Neuronal stem cell (in vitro differentiated cells): ENCODE data around the gene KRT2.

Experiments used
- DNase-seq: peaks from one replicate; pipeline ENCODE4 v3.0.0-alpha.2; 2013; ENCODE audit warnings: low spot score
- H2AFZ ChIP-seq: one replicate; pipeline ENCODE4 v1.6.1; 2013; ENCODE audit warnings: mild to moderate bottlenecking, low read length, inconsistent platforms
- H2AK5ac ChIP-seq: 2 replicates; pipeline ENCODE4 v1.6.1; 2013; ENCODE audit warnings: low read depth, mild to moderate bottlenecking, inconsistent platforms, low read length, moderate library complexity, mixed read lengths
- H2BK120ac ChIP-seq: 2 replicates; pipeline ENCODE4 v1.6.1; 2013; ENCODE audit warnings: low read depth, mild to moderate bottlenecking, inconsistent platforms, low read length, moderate library complexity, mixed read lengths
- H2BK12ac ChIP-seq: one replicate; pipeline ENCODE4 v1.6.1; 2013; ENCODE audit warnings: low read length, inconsistent platforms
- H2BK15ac ChIP-seq: 2 replicates; pipeline ENCODE4 v1.6.1; 2013; ENCODE audit warnings: mild to moderate bottlenecking, low read length, inconsistent platforms, mixed read lengths
- H2BK5ac ChIP-seq: one replicate; pipeline ENCODE4 v1.6.1; 2013; ENCODE audit warnings: inconsistent platforms, mild to moderate bottlenecking, low read length, moderate library complexity
- H3K14ac ChIP-seq: one replicate; pipeline ENCODE4 v1.6.1; 2013; ENCODE audit warnings: low read length, inconsistent platforms
- H3K18ac ChIP-seq: 2 replicates; pipeline ENCODE4 v1.6.1; 2013; ENCODE audit warnings: low read length, inconsistent platforms
- H3K23ac ChIP-seq: 2 replicates; pipeline ENCODE4 v1.6.1; 2013; ENCODE audit warnings: low read depth, mild to moderate bottlenecking, mixed read lengths, low read length, inconsistent platforms; ENCODE audit not compliant: poor library complexity
- H3K27ac ChIP-seq: replicated peaks from 3 replicates; pipeline ENCODE4 v1.5.1; 2013; ENCODE audit warnings: low read length, inconsistent platforms
- H3K27me3 ChIP-seq, 3 experiments: 2 replicates each; pipeline ENCODE4 v1.6.1; 2013; ENCODE audit warnings: low read length in 3 of 3, mild to moderate bottlenecking in 2 of 3, inconsistent platforms in 1 of 3, low read depth in 1 of 3, mixed read lengths in 1 of 3, moderate library complexity in 1 of 3; ENCODE audit not compliant: control insufficient read depth in 3 of 3, insufficient read depth in 3 of 3
- H3K36me3 ChIP-seq, 2 donors: replicated peaks in 1 of 2; 2 replicates each; pipeline ENCODE4 v1.6.1; 2013; ENCODE audit warnings: low read length in 2 of 2; ENCODE audit not compliant: control insufficient read depth in 2 of 2, insufficient read depth in 2 of 2
- H3K4ac ChIP-seq: 2 replicates; pipeline ENCODE4 v1.6.1; 2013; ENCODE audit warnings: inconsistent platforms, mild to moderate bottlenecking, low read length, moderate library complexity
- H3K4me1 ChIP-seq, 2 donors: 1 replicate in 1 of 2; 2 replicates in 1 of 2; pipeline ENCODE4 v1.6.1; 2013; ENCODE audit warnings: low read length in 2 of 2, low read depth in 1 of 2; ENCODE audit not compliant: control insufficient read depth in 2 of 2, insufficient read depth in 1 of 2
- H3K4me2 ChIP-seq: one replicate; pipeline ENCODE4 v1.6.1; 2013; ENCODE audit warnings: mild to moderate bottlenecking, low read length, inconsistent platforms; ENCODE audit not compliant: insufficient read depth, poor library complexity, severe bottlenecking
- H3K4me3 ChIP-seq, 2 donors: 2 replicates each; pipeline ENCODE4 v1.5.1; 2013; ENCODE audit warnings: low read length in 2 of 2, mild to moderate bottlenecking in 2 of 2, inconsistent platforms in 1 of 2, moderate library complexity in 1 of 2
- H3K79me1 ChIP-seq: one replicate; pipeline ENCODE4 v1.6.1; 2013; ENCODE audit warnings: low read depth, mild to moderate bottlenecking, inconsistent platforms, low read length, moderate library complexity
- H3K9ac ChIP-seq: one replicate; pipeline ENCODE4 v1.6.1; 2013; ENCODE audit warnings: mild to moderate bottlenecking, low read depth, low read length, inconsistent platforms; ENCODE audit not compliant: poor library complexity
- H3K9me3 ChIP-seq, 2 donors: replicated peaks in 1 of 2; 2 replicates each; pipeline versions ENCODE3 to v1.6.1; 2013; ENCODE audit warnings: low read length in 2 of 2, mild to moderate bottlenecking in 2 of 2, inconsistent platforms in 1 of 2, low read depth in 1 of 2, mixed read lengths in 1 of 2, moderate library complexity in 1 of 2; ENCODE audit not compliant: control insufficient read depth in 2 of 2, insufficient read depth in 1 of 2
- H4K8ac ChIP-seq: one replicate; pipeline ENCODE4 v1.6.1; 2013; ENCODE audit warnings: low read depth, mild to moderate bottlenecking, inconsistent platforms, low read length, moderate library complexity
- H4K91ac ChIP-seq: one replicate; pipeline ENCODE4 v1.6.1; 2013; ENCODE audit warnings: low read length, low read depth, mild to moderate bottlenecking, inconsistent platforms; ENCODE audit not compliant: poor library complexity
- WGBS, 2 donors: extraction: QIAGEN DNeasy Blood & Tissue Kit; methylation state at CpG; one replicate each; pipeline ENCODE4 v1.1.7; 2013; ENCODE audit warnings: missing lambda C conversion rate in 2 of 2, mixed read lengths in 1 of 2; ENCODE audit not compliant: insufficient read length in 2 of 2, insufficient replicate concordance in 1 of 2; ENCODE audit errors: extremely low coverage in 2 of 2; 5-methylcytosine and 5-hydroxymethylcytosine counted together

The KRT2 gene

DNA sequence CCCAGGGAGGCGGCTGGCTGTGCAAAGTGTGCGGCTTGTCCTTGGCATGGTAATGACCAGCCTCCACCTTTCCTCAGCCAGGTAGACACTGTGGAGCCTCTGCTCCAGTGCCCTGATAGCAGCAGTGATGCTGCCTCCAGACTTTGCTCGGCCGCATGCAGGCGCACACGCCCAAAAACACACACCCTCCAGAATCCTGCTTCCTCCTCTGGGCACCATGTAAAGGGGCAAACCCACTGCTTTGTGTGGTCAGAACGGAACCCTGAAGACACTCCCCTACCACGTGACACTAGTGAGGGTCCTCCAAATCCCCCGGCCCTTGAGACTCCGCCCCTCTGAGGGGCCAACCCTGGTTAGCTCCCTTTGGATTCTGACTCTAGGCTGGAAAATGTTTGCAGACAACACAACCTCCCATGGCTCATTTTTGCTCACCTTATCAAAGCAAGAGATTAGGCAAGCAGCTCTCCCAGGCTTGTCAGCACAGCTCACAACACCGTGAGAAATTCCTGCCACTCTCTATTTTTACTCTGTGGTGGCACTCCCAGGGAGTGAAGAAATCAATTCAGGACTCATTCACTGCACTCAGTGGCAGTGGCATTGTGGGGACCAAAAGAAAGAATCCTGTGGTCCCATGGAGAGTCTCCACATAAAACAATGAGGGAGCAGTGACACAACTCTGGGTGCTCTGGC, 46.8 kb upstream of the KRT2 start:
- H3K27ac ChIP-seq: no peak overlapping the region
- H3K4me1 ChIP-seq: peaks cover 0 to 5% of the 10 kb centered on the region in 2 donors
- no peak overlapping the region for H3K4me2 ChIP-seq
- no peak overlapping the region for H2BK12ac ChIP-seq
- no peaks in the 10 kb centered on the region for H3K36me3 ChIP-seq
- H2BK120ac ChIP-seq: no peak overlapping the region
- no peak for DNase-seq
- H2AK5ac ChIP-seq: no peak overlapping the region
- no peak overlapping the region for H3K4me3 ChIP-seq
- H3K9me3 ChIP-seq: no peaks in the 10 kb centered on the region
- H3K27me3 ChIP-seq: no peaks in the 10 kb centered on the region
- H3K4ac ChIP-seq: no peak overlapping the region
- no peak overlapping the region for H3K14ac ChIP-seq
- peak overlapping the region; percentile 29 for H3K18ac ChIP-seq
- H3K9ac ChIP-seq: no peak overlapping the region
- no peak overlapping the region for H2BK5ac ChIP-seq
- WGBS, 2 donors: no CpG with 5 or more reads among the region's 11 CpGs
- H2BK15ac ChIP-seq: no peak overlapping the region
- no peak overlapping the region for H4K91ac ChIP-seq
- no peak overlapping the region for H2AFZ ChIP-seq
- H3K79me1 ChIP-seq: no peaks in the 10 kb centered on the region
- no peak overlapping the region for H4K8ac ChIP-seq
- no peak overlapping the region for H3K23ac ChIP-seq

DNA sequence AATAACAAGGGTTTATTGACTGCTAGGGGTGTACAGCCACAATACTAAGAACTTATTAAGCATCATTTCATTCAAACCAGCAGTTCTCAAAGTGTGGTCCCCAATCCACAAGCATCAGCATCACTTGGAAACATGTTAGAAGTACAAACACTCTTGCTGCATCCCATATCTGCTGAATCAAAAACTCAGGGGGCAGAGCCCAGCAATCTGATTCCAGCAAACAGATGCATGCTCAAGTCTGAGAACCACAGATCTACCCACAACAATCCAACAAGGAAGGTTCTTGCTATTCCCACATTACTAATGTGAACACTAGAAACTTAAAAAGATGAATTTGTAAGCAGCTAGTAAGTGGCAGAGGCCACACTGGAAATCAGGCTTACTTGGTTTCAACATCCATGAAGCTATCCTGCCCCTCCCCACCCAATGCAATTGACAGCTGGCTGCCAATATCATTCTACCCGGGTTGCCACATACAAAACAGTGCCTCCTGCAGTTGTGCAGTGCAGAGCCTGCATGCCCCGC, 45.1 kb upstream of the KRT2 start:
- no peak overlapping the region for H3K14ac ChIP-seq
- peak overlapping the region; percentile 67 for H2BK5ac ChIP-seq
- H3K79me1 ChIP-seq: no peaks in the 10 kb centered on the region
- no peak overlapping the region for H3K4me2 ChIP-seq
- no peak overlapping the region for H3K27ac ChIP-seq
- no peak overlapping the region for H2AFZ ChIP-seq
- no peak overlapping the region for H2BK15ac ChIP-seq
- no peak overlapping the region for H3K23ac ChIP-seq
- no peak overlapping the region for H3K9ac ChIP-seq
- no peak overlapping the region for H2BK12ac ChIP-seq
- no peak overlapping the region for H3K4me3 ChIP-seq
- no peaks in the 10 kb centered on the region for H3K36me3 ChIP-seq
- H4K91ac ChIP-seq: no peak overlapping the region
- H3K9me3 ChIP-seq: no peaks in the 10 kb centered on the region
- H3K4me1 ChIP-seq: peaks cover 0 to 9% of the 10 kb centered on the region in 2 donors
- H3K18ac ChIP-seq: no peak overlapping the region
- WGBS, 2 donors: no CpG with 5 or more reads among the region's 2 CpGs
- H3K4ac ChIP-seq: no peak overlapping the region
- peaks cover 0 to 14% (median 0%) of the 10 kb centered on the region in 3 experiments for H3K27me3 ChIP-seq
- DNase-seq: no peak
- no peak overlapping the region for H2AK5ac ChIP-seq
- no peak overlapping the region for H4K8ac ChIP-seq
- no peak overlapping the region for H2BK120ac ChIP-seq

DNA sequence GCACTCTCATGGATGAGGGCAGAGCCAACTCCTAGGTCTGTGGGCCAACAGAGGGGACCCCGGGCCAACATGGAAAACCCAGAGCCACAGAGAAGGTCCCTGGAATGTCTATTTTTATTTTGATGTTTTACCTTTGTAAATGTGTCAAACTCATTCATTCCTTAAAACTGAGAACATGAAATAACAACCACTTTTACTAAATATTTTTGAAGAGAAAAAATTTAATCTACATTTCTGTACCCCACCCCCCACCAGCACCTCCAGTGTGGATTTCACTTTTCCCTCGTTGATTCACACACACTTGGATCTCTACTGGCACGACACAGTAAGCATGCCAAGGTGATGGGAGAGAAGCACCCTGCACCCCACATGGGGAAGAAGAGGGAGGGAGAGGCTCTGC, 44.6 kb upstream of the KRT2 start:
- Histone ChIP-seq H3K36me3 (no peaks in the 10 kb centered on the region), H3K14ac (no peak overlapping the region), H3K27me3 (peaks cover 0 to 19% (median 0%) of the 10 kb centered on the region in 3 experiments), H2BK12ac (no peak overlapping the region), H3K9ac (no peak overlapping the region), H3K79me1 (no peaks in the 10 kb centered on the region), H2BK15ac (no peak overlapping the region), H3K4me1 (peaks cover 0 to 11% of the 10 kb centered on the region in 2 donors), H2BK120ac (no peak overlapping the region), H2AK5ac (no peak overlapping the region), H3K18ac (peak overlapping the region; percentile 17), H3K4me3 (no peak overlapping the region), H3K4me2 (no peak overlapping the region), H3K9me3 (no peaks in the 10 kb centered on the region), H3K27ac (no peak overlapping the region), H2BK5ac (no peak overlapping the region), H3K4ac (no peak overlapping the region), H3K23ac (no peak overlapping the region), H4K8ac (no peak overlapping the region), H2AFZ (no peak overlapping the region), H4K91ac (no peak overlapping the region)
- no peak for DNase-seq
- WGBS, 2 donors: no CpG with 5 or more reads among the region's 3 CpGs

DNA sequence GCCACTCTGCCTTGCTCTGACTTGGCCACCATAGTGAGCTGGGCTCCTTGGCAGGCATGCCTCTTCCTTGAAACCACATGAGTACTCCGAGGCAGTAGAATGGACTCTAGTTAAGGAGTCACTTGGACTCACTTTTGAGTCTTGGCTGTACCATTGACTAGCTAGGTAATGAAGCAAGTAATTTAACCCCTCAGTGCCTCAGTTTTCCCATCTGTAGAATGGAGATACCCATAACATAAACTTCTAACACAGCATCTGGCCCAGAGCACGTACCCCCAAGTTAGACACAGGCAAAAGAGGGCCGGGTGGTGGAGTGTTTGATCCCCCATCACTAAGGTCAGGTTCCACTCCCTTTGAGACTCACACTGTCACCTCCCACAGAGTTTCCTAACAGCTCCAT, 43.0 kb upstream of the KRT2 start:
- no peak overlapping the region for H3K23ac ChIP-seq
- H3K27ac ChIP-seq: no peak overlapping the region
- H3K4me3 ChIP-seq: no peak overlapping the region
- no peak overlapping the region for H2BK120ac ChIP-seq
- H3K9ac ChIP-seq: no peak overlapping the region
- no peak overlapping the region for H3K4ac ChIP-seq
- H3K79me1 ChIP-seq: no peaks in the 10 kb centered on the region
- peaks cover 0 to 35% (median 7%) of the 10 kb centered on the region in 3 experiments for H3K27me3 ChIP-seq
- no peak for DNase-seq
- H2BK5ac ChIP-seq: no peak overlapping the region
- H4K8ac ChIP-seq: no peak overlapping the region
- H2BK12ac ChIP-seq: no peak overlapping the region
- H3K4me2 ChIP-seq: no peak overlapping the region
- H3K9me3 ChIP-seq: no peaks in the 10 kb centered on the region
- H2BK15ac ChIP-seq: no peak overlapping the region
- H3K4me1 ChIP-seq: peaks cover 0 to 17% of the 10 kb centered on the region in 2 donors
- H4K91ac ChIP-seq: no peak overlapping the region
- no peak overlapping the region for H2AFZ ChIP-seq
- H3K18ac ChIP-seq: no peak overlapping the region
- WGBS, 2 donors: no CpG with 5 or more reads among the region's 3 CpGs
- H3K36me3 ChIP-seq: no peaks in the 10 kb centered on the region
- H3K14ac ChIP-seq: no peak overlapping the region
- H2AK5ac ChIP-seq: no peak overlapping the region
